ENCODE data around the gene ALOXE3.
"Not testable (repeated sequence)": the region's sequence is repeated elsewhere in the genome, so short reads cannot be mapped to it uniquely, and the experiment has no call there.

Gene ALOXE3

DNA sequence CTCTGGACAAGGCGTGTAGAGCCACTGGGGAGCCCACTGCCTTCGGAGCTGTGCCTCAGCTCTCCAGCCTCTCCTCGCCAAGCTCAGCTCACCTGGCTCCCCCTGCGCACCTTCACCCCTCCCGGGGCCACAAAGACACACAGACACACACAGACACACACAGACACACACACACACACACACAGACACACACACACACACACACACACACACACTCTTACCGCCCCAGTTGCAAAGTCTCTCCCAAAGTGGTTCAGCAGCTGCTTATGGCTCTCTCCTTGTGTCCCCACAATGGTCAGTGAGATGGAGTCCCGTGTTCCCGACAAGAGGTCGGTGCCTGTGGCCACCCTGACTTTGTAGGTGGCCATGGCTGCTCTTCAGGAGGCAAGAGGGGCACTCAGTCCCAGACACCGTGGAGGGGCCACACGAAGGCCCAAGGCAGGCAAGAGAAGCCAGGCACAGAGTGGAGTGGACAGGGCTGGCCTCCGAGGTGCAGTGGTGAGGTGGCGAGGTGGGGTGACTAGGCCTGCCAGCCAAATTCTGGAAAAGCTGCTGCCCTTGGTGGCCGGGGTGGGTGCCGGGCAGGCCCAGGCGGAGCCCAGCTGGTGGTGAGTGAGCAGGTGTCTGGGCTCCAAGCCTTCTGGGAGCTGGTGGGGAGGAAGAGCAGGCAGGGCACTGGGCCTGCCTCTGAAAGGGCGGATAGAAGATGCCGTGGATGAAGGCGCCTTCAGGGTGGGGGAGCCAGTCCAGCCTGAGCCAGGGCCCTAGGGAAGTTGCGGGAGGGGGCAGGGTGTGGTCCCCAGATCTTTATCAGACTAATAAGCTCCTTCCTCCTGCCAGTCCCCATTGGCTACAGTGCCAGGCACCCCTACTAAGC lies 31.0 kb downstream of the ALOXE3 start, which contains the start of gene ALOX12B:
Gene ALOX12B, minus strand, starts transcription at position 642 of the 877 bp plus-strand sequence. Its CDS starts 274 bp downstream, at position 368.
- no peaks in the 10 kb centered on the region for H3K36me3 ChIP-seq (ENCODE audit: insufficient read depth, low read length)
- H3K4me1 ChIP-seq (ENCODE audit: insufficient read depth, low read length) = no peaks in the 10 kb centered on the region
- H3K9me3 ChIP-seq (ENCODE audit: control insufficient read depth, insufficient read depth, low read length) = no peaks in the 10 kb centered on the region
- H3K9ac ChIP-seq (ENCODE audit: low read depth, low read length) = no peak within 1 kb of the TSS

GRCh38 chr17:8084250-8084649 lies 34.1 kb downstream of the ALOXE3 start:
- no peaks in the 10 kb centered on the region for H3K4me1 ChIP-seq (ENCODE audit: insufficient read depth, low read length)
- no peaks in the 10 kb centered on the region for H3K9me3 ChIP-seq (ENCODE audit: control insufficient read depth, insufficient read depth, low read length)
- H3K9ac ChIP-seq (ENCODE audit: low read depth, low read length) = no peak overlapping the region
- no peaks in the 10 kb centered on the region for H3K36me3 ChIP-seq (ENCODE audit: insufficient read depth, low read length)

DNA sequence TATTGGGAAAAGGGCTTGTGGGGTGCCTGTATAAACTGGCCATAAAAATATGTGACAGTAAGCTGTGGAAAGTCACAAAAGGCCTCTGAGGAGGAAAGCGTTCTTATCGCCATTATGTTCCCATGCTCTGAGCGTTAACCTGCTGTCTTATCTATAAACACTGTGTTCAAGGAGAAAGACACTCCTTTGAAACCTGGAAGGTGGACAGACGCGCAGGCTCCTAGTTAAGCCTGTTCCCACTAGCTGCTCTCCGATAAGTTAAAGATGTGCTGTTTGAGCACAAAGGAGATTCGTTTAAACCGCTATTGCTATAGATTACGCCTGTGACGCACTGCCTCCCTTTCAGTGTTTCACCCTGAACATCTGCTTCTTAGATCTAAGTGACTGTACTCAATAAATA lies 36.0 kb downstream of the ALOXE3 start:
- Histone ChIP-seq H3K9ac (ENCODE audit: low read depth, low read length) (no peak overlapping the region), H3K9me3 (ENCODE audit: control insufficient read depth, insufficient read depth, low read length) (no peaks in the 10 kb centered on the region), H3K4me1 (ENCODE audit: insufficient read depth, low read length) (no peaks in the 10 kb centered on the region), H3K36me3 (ENCODE audit: insufficient read depth, low read length) (no peaks in the 10 kb centered on the region)

GRCh38 chr17:8081876-8082275 lies 36.4 kb downstream of the ALOXE3 start:
- Histone ChIP-seq H3K4me1 (ENCODE audit: insufficient read depth, low read length) (no peaks in the 10 kb centered on the region), H3K9ac (ENCODE audit: low read depth, low read length) (no peak overlapping the region), H3K9me3 (ENCODE audit: control insufficient read depth, insufficient read depth, low read length) (no peaks in the 10 kb centered on the region), H3K36me3 (ENCODE audit: insufficient read depth, low read length) (no peaks in the 10 kb centered on the region)

- Histone ChIP-seq H3K9ac (ENCODE audit: low read depth, low read length) (peak overlapping the region; percentile 56; the same call in 1 of the 2 replicates), H3K9me3 (ENCODE audit: control insufficient read depth, insufficient read depth, low read length) (no peaks in the 10 kb centered on the region), H3K4me1 (ENCODE audit: insufficient read depth, low read length) (no peaks in the 10 kb centered on the region), H3K36me3 (ENCODE audit: insufficient read depth, low read length) (no peaks in the 10 kb centered on the region)
Observed at GRCh38 chr17:8080799-8081219, 37.5 kb downstream of the ALOXE3 start.

DNA sequence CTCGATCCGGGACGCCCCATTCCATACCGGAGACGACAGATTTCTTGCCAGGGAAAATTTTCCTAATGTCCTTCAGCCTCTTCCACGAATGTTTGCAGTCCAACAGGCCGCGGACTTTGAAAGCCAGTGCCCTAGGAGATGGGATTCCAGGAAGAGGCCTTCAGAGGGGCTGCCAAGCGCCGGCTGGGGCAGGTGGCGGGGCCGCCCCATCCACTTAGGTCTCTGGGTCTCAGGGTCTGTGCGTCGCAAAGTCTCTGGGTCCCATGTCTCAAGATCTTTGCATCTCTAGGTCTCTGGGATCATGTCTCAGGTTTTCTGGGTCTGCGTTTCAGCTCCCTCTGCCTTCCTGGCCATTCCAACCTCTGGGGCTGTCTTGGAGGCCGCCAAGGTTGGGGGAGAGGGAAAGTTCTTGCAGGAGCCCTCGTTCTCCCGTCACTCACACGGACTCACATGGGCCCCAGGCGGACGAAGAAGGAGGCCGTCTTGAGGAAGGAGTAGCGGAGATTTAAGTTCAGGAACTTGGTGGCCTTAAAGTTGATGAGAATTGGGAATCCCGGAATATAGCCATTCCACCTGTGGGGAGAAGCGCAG lies 38.0 kb downstream of the ALOXE3 start:
- Histone ChIP-seq H3K9ac (ENCODE audit: low read depth, low read length) (peak overlapping the region; percentile 56; the same call in 1 of the 2 replicates), H3K9me3 (ENCODE audit: control insufficient read depth, insufficient read depth, low read length) (no peaks in the 10 kb centered on the region), H3K36me3 (ENCODE audit: insufficient read depth, low read length) (no peaks in the 10 kb centered on the region), H3K4me1 (ENCODE audit: insufficient read depth, low read length) (no peaks in the 10 kb centered on the region)

GRCh38 chr17:8079291-8080207 lies 38.8 kb downstream of the ALOXE3 start:
- H3K9me3 ChIP-seq (ENCODE audit: control insufficient read depth, insufficient read depth, low read length) = no peaks in the 10 kb centered on the region
- H3K9ac ChIP-seq (ENCODE audit: low read depth, low read length) = peak overlapping the region; percentile 56; the same call in 1 of the 2 replicates
- no peaks in the 10 kb centered on the region for H3K4me1 ChIP-seq (ENCODE audit: insufficient read depth, low read length)
- no peaks in the 10 kb centered on the region for H3K36me3 ChIP-seq (ENCODE audit: insufficient read depth, low read length)

DNA sequence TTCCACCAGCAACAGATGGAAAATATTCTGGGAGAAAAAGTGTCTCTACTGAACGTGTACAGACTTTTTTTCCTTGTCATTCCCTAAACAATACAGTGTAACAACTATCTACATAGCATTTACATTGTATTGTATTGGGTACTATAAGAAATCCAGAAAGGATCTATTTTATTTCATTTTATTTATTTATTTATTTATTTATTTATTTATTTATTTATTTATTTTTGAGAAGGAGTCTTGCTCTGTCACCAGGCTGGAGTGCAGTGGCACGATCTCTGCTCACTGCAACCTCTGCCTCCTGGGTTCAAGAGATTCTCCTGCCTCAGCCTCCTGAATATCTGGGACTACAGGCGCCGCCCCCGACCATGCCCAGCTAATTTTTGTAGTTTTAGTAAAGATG lies 40.4 kb downstream of the ALOXE3 start:
- not testable (repeated sequence) for H3K9me3 ChIP-seq (ENCODE audit: control insufficient read depth, insufficient read depth, low read length); H3K36me3 ChIP-seq (ENCODE audit: insufficient read depth, low read length); H3K9ac ChIP-seq (ENCODE audit: low read depth, low read length); H3K4me1 ChIP-seq (ENCODE audit: insufficient read depth, low read length)

GRCh38 chr17:8076502-8077266 lies 41.6 kb downstream of the ALOXE3 start:
- H3K36me3 ChIP-seq (ENCODE audit: insufficient read depth, low read length) = no peaks in the 10 kb centered on the region
- H3K4me1 ChIP-seq (ENCODE audit: insufficient read depth, low read length) = no peaks in the 10 kb centered on the region; the same call in 1 of the 2 replicates
- no peak overlapping the region for H3K9ac ChIP-seq (ENCODE audit: low read depth, low read length)
- H3K9me3 ChIP-seq (ENCODE audit: control insufficient read depth, insufficient read depth, low read length) = no peaks in the 10 kb centered on the region

DNA sequence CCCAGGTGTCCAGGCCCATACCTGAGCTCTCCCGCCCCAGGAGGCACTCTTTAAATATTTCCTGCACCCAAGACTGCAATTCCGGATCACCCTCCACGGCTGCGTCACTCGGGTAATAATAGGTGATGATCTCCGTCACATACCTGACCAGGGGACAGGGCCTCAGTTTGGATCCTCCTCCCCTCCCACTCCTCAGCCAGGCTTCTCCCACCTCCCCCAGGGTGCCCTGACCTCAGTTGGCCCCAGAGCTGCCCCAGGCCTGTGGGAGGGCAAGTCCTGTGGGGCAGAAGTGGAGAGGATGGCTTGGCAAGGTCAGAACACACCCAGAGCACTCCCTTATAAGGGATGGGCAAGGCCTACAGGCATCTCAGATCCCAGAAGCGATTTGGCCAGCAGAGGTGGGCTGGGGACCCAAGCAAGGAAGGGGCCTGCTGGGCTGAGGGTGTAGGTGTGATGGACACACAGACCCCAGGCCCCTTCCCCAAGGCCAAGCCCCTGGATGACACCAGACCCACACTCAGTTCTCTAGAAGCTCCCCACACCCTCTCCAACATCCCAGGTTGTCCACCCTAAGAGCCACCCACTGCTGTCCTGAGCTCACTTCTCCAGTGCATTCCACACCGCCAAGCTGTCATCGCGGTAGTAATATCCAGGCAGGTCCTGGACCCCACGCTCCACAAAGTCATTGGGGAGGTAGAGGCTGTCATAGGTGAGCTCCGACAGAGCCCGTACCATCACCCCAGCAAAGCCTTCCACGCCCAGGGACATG lies 42.6 kb downstream of the ALOXE3 start:
- Histone ChIP-seq H3K9ac (ENCODE audit: low read depth, low read length) (no peak overlapping the region), H3K9me3 (ENCODE audit: control insufficient read depth, insufficient read depth, low read length) (no peaks in the 10 kb centered on the region), H3K4me1 (ENCODE audit: insufficient read depth, low read length) (no peaks in the 10 kb centered on the region; the same call in 1 of the 2 replicates), H3K36me3 (ENCODE audit: insufficient read depth, low read length) (no peaks in the 10 kb centered on the region)

- H3K36me3 ChIP-seq (ENCODE audit: insufficient read depth, low read length) = no peaks in the 10 kb centered on the region
- H3K4me1 ChIP-seq (ENCODE audit: insufficient read depth, low read length) = no peaks in the 10 kb centered on the region; the same call in 1 of the 2 replicates
- no peaks in the 10 kb centered on the region for H3K9me3 ChIP-seq (ENCODE audit: control insufficient read depth, insufficient read depth, low read length)
- no peak overlapping the region for H3K9ac ChIP-seq (ENCODE audit: low read depth, low read length)
Observed at GRCh38 chr17:8075081-8075480, 43.2 kb downstream of the ALOXE3 start.

DNA sequence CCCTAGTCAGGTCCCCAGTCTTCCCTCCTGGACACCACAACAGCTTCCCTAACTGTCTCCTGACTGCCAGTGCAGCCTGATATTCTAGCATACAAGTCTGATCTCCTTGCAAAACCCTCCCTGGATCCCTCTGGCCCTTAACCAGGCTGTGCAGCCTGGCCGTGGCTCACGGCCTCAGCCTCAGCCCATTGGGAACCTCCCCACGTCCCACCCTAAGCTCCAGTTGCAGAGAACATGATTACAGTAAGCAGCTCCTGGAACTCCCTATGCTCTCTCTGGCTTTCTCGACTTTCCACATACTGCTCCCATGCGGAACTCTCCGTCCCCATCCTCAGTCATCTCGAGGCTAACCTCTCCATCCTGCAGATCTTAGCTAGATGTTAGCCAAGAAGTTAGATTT lies 43.8 kb downstream of the ALOXE3 start:
- no peaks in the 10 kb centered on the region for H3K36me3 ChIP-seq (ENCODE audit: insufficient read depth, low read length)
- no peak overlapping the region for H3K9ac ChIP-seq (ENCODE audit: low read depth, low read length)
- H3K9me3 ChIP-seq (ENCODE audit: control insufficient read depth, insufficient read depth, low read length) = no peaks in the 10 kb centered on the region
- H3K4me1 ChIP-seq (ENCODE audit: insufficient read depth, low read length) = no peaks in the 10 kb centered on the region; the same call in 1 of the 2 replicates

Data from ES-I3 (cell line).